Suppressor macrophage (primary cell): ENCODE results near the gene NIM1K.
"Not testable (repeated sequence)": the region's sequence is repeated elsewhere in the genome, so short reads cannot be mapped to it uniquely, and the experiment has no call there.

Experiments used
- DNase-seq, 4 experiments: peaks; one replicate each; pipeline ENCODE4 v3.0.0-alpha.2; 2020 to 2022

Gene NIM1K

DNA sequence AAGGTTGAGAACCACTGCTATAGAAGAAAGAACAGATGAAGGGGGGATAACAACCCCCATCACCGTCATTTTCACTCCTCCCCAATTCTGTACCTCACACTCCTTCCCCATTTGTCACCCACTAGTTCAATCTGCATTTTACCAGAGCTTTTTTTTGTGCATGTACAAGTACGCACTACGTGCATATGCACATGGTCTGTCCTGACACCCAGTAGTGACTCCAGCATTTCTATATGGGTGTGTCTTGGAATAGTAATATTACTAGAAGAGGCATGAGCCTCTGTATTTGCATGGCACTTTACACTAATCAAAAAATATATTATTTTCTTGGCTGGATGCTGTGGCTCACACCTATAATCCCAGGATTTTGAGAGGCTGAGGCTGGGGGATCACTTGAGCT, 38.7 kb downstream of the NIM1K start:
- DNase-seq: no peak

DNA sequence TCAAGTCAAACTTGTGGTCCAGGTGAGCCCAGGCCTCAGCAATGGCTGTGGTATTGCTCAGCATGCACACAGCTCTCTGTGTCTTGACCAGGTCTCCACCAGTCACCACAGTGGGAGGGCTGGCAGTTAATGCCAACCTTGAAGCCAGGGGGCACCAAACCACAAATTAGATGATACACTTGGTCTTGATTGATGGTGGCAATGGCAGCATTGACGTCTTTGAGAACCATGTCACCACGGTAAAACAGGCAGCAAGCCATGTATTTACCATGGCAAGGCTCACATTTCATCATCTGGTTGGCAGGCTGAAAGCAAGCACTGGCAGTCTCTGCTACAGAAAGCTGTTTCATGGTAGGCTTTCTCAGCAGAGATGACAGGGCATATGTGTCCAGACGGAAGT, 40.0 kb downstream of the NIM1K start:
- peak; percentile 9 to 27 (median 18) for DNase-seq

DNA sequence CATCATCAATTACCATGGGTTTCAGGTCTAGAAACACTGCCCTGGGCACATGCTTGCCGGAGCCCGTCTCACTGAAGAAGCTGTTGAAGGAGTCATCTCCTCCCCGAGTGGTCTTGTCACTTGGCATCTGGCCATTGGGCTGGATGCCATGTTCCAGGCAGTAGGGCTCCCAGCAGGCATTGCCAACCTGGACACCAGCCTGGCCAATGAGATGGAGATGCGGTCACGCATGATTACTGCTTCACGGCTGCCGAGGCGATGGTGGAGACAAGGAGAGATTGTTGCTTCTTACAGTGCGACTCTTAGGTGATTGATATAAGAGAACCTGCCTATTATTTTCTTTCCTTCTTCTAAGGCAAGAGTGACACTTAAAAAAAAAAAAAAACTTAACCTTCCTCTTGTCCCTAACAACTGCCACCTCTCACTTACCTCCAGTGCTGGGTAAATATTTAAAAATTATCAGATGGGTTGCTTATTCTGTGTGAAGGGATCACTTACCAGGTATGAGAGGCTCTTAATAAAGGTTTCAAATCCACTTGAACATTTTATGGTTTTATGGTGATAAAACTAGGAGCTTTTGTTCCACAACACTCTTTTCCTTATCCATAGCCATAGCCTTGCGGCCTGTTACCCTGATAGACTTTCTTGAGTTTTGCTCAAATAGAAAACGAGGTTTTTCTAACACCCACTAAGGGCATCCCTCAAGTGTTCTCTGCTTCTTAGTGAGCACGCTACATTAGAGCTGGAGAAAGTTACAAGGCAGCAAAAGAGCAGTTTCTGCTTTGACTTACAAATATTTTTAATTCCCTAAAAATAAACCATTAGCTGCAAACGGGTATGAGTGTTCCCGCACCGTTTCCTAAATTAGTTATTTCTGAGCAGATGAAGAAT, 41.2 kb downstream of the NIM1K start:
- no peak for DNase-seq

DNA sequence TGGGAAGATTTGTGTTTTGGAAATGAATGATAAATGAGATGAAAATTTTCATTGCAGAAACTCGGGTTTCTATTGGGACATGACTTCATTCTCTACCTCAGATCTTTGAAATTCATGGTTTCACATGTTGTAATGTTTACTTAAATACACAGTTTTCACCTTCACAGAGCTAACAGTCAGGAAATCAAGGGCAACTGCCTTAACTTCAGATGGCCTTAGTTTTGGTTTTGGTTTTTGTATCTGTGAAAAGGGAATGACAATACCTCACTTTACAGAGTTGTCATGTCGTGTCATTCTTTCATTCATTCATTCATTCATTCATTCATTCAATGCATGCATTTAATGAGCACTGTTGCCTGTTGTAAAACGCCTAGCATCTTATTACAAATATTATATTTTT, 41.9 kb downstream of the NIM1K start:
- DNase-seq: no peak

DNA sequence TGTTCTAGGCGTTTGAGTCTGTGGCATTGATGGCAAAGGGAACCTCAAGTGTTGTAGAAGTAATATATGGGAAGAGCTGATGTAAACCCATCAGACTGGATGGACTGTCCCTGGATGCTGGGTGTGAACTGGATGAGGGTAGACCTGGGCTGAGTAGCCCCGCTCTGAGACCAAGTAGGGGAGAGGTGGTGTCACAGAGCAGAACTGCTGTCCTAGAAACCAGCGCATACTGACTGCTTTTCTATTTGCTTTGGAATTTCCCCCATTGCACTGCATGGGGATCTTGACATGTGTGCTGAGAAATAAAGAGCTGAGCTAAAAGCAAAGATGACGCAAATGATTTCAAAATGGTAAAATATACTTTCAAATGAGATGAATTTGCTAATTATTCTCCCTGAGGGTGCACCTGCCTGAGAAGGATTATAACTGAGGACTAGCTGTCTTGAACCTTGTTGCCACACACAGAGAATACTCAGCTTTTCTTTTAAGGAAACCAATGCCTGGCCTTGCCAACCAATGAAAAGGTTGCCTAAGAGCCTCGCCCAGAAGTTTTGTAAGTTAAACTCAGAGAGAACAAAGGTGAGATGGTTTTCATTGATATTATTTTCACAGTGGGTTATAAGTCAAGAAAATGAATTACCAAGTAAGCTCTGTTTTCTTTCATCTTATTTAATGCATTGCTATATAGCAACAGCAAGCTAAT, 44.8 kb downstream of the NIM1K start:
- no peak for DNase-seq

DNA sequence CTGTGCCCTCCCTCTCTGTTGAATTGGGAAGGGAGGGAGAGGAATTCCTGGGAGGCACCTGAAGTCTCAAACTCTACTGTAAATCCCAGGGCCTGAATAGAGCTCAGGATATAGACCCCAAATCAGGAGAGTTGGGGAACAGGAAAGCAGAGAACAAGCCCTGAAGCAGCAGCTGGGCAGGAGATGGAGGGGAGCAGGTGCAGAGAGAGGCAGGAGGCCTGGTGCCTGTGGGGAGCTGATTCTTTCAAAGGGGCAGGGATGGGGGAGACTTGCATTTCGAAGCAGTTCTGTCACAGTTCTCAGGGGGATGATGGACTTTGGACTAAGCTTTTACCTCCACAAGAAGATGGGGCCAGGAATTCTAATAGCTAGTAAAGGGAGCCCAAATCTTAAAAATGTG, 50.2 kb downstream of the NIM1K start:
- DNase-seq: no peak

DNA sequence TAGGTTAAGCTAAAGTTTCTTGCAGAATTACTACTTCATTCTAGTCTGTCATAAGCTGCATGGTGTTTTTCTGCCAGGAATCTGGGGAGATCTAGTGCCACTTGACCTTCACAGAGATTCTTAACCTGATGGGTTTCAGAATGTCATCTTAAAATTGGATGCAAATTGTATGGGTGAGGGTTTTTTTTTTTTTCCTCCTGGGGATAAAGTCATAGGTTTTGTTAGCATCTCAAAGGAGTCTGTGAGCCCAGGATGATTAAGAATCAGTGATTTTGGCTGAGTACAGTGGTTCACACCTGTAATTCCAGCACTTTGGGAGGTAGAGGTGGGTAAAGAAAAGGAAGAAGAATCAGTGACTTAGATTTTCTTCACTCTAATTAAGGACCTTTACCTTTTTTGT, 51.2 kb downstream of the NIM1K start:
- no peak for DNase-seq

DNA sequence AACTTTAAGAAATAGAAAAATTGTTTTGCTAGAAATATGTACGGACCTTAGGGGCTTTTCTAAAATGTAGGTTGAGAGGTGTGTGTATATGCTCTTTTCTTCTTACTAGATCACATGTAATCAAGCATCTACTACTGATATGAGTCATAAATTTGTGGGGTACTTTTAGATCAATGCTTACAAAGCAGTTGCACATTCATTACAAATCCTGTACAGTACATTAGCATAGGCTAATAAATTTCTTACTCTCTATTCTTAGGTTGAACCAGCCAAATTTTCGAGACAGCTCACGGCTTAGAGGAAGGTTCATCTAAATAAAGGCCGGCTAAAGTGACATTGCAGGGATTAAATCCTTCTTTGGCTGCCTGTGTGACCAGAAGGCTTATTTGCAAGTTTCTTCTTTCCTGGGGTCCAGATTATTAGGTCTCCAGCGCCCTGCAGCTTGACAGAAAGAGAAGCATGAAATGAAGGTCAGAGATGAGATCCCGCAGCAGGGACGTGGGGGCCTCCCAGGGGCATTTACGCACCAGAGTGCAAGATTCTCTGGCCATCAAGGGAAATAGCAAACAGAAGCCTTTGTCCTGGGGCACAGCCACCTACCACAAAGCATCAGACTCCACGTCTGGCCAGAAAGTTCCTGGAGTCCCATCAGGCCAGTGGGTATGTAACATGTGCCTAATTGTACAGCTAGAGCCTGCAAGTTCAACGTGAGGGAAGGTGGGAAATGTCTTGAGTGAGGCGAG, 53.0 kb downstream of the NIM1K start:
- DNase-seq: no peak

DNA sequence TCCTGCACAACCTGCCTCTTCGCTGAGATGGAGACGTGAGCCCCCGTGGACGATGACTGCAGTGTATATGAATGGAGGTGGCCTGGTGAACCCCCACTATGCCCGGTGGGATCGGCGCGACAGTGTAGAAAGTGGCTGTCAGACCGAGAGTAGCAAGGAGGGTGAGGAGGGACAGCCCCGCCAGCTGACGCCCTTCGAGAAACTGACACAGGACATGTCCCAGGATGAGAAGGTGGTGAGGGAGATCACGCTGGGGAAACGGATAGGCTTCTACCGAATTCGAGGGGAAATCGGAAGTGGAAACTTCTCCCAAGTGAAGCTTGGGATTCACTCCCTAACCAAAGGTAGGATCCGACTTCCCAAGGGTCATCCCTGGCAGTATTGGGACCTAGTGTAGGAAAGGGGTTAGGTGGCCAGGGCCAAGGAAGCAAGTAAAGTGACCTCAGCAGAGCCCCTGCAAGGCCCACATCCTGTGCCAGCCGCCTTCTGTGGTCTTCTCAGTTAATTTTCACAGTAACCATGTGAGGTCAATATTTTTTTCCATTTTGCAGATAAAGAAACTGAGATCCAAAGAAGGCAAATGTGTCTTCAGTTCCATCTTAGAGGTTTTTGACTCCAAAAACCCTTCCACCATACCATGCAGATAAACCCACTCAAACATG, 53.8 kb downstream of the NIM1K start:
- DNase-seq: no peak

DNA sequence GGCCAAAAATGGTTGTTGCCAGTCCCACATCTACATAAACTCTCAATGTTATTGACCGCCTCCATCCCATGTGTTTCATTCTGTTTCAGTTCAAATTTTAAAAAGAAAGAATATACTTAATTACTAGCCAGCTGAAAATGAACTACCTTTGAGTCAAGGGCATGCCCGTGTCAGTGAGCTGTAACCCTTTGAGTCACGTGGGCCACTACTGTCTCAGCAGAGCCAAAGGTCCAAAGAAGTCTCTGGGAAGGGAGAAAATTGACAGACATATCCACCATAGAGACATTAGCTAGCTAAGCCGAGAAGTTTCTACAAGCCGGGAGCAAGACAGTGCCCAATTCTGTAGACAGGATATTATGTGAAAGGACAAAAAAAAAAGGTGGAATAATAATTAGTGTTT, 59.7 kb downstream of the NIM1K start:
- DNase-seq: no peak

DNA sequence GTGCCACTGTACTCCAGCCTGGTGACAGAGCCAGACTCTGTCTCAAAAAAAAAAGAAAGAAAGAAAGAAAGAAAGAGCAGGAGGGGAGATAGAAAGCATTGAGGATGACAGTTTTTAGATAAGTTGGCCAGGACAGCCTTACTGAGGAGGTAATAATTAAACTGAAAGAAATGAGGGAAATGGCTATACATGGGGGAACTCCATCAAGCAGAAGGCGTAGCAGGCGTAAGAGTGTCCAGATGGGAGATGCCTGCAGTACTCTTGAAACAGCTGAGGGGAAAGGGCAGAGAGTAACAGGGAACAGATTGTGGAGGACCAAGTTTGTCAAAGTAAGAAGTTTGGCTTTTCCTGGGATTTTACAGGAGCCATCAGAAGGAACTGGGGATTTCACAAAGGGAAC, 63.7 kb downstream of the NIM1K start:
- DNase-seq: no peak

DNA sequence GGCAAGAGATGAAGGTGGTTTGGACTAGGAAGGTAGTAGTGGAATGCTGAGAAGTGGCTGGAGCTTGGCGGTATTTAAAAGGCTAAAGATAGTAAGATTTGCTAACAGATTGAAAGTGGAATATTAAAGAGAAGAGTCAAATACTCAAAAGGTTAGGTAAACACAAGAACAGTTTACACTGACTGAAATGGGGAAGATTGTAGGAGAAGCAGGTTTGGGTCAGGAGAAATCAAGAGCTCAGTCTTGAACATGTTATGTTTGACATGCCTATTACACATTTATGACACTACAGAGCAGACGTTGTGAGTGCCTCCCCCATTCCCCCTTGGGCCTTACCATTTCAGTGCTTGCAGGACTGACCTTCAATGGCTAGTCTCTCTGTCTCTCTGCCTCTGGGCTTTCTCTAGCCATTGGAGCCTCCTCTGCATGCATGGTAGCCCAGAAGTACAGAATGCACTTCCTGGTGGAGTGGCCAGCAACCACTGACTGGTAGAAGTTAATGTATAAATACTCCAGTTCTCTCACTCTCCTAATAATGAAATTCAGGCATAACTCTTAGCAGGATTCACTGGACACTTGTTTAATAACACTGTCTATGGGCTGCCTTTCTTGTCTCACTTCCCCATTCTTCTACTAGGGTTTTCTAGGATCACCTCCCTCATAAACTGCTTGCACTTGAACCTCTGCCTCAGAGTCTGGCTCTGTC, 64.4 kb downstream of the NIM1K start:
- no peak for DNase-seq

DNA sequence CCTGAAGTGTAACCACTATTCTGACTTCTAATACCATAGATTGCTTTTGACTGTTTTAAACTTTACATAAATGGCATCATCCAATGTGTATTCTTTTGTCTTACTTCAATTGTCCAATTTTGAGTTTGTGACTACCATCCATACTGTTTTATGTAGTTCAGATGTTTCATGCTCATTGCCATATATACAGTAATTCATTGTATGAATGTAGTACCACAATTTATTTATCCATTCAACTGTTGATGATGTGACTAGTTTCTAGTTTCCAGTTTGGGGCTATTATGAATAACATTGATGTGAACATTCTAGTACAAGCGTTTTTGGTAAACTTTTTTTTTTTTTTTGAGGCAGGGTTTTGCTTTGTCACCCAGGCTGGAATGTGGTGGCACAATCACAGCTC, 66.1 kb downstream of the NIM1K start:
- DNase-seq: no peak

DNA sequence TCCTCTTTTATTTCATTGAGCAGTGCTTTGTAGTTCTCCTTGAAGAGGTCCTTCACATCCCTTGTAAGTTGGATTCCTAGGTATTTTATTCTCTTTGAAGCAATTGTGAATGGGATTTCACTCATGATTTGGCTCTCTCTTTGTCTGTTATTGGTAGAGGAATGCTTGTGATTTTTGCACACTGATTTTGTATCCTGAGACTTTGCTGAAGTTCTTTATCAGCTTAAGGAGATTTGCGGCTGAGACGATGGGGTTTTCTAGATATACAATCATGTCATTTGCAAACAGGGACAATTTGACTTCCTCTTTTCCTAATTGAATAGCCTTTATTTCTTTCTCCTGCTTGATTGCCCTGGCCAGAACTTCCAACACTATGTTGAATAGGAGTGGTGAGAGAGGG, 70.2 kb downstream of the NIM1K start:
- DNase-seq: not testable (repeated sequence)

DNA sequence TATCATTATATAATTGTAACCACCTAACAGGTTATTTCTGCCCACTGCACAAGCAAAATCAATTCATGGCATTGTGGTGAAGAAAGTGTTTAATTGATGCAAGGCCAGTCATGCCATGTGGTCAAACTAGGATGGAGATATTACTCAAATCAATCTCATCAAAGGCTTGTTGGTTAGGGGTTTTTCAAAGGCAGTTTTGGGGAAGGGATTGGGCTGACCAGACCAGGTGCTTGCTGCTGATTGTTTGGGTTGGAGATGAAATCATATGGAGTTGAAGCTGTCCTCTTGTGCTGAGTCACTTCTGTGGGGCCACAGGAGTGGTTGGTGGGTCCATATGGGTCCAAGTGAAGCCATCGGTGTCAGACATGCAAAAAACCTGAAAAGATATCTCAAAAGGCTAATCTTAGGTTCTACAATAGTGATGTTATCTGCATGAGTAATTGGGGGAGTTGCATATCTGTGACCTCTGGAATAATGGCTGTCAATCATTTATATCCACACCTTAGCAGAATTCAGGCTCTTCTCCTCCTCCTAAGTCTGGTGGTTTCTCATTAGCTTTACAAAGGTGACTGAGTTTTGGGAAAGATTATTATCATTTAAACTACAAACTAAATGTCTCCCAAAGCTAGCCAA, 76.3 kb downstream of the NIM1K start:
- no peak for DNase-seq

DNA sequence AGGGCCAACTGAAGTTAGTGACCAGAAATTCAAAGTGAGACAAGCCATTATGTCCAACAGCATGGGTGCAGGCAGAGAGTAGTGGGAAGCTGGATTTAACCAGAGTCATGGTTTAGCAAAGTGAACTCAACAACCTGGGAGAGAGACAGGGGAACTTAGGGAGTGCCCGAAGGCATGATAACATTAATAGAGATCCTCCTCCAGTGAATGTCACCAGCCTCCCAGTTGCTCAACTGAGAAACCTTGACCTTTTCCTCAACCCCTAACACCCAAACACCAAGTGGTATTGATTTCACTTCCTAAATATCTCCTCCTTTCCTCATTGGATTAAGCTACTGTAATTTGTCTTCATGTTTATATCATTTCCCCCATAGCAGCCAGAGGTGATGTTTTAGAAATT, 78.6 kb downstream of the NIM1K start:
- DNase-seq: peak; percentile 28 to 71 (median 56)

DNA sequence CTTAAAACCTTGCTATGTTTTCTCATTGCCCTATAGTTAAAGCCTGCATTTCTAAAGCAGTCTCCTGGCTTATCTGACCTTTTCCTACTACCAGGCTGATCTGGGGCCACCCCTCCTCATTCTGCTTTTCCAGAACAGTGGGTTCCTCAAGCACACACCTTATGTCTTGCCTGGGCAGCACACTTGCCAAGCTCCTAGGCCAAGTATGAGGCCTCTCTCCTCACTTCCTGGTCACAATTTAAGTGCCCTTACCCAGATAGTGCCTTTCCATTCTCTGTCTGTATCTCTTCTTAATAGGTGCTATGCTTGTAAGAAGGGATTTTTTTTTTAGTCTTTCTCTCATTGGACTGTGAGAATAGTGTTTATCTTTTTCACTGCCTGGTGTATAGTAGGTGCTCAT, 81.5 kb downstream of the NIM1K start:
- DNase-seq: no peak

DNA sequence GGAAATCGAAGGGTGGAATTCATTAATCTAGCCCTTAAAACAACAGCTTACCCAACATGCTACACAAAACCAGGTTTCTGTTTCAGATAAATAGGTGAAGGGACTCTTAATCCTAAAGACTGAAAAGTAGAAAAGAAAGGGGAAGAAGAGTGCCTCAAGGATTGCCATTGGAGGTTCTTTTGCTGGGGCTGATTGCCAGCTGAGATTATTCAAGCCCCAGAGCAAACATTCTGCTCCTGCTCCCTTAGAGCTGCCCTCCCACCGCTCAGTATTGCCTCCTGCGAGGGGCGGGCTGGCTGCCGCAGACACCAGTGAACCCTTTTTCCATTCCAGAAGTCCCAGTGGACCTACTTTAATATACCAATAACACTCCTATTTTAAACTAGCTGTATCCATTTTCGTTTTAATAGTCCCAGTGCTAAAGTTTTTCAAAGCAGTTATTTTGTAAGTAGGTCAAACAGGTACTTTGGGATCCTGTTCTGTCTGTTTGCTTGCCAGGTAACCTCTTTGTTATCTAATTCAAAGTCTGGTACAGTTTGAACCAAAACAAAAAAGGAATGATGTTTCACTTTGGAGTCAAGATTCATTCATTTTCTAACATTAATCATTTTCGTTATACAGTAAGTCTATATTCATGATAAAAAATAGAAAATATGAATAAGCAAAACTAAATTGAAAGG, 82.5 kb downstream of the NIM1K start:
- DNase-seq: no peak

DNA sequence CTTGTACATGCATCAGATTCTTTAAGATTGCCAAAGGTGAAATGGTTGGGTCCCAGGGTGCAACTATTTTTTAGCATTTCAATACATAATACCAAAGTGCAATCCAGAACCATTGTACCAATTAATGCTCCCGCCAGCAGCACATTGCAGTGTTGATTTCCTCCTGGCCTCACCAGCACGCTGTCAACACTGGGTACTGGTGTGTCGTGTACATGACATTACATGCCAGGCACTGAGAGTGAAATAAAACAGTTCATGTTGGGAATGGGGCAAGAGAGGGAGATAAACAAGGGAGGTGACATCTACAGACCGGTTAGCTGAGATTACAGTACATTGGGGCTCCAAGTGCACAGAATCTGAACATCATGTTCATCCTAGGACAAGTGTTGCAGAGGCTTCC, 83.4 kb downstream of the NIM1K start:
- no peak for DNase-seq

DNA sequence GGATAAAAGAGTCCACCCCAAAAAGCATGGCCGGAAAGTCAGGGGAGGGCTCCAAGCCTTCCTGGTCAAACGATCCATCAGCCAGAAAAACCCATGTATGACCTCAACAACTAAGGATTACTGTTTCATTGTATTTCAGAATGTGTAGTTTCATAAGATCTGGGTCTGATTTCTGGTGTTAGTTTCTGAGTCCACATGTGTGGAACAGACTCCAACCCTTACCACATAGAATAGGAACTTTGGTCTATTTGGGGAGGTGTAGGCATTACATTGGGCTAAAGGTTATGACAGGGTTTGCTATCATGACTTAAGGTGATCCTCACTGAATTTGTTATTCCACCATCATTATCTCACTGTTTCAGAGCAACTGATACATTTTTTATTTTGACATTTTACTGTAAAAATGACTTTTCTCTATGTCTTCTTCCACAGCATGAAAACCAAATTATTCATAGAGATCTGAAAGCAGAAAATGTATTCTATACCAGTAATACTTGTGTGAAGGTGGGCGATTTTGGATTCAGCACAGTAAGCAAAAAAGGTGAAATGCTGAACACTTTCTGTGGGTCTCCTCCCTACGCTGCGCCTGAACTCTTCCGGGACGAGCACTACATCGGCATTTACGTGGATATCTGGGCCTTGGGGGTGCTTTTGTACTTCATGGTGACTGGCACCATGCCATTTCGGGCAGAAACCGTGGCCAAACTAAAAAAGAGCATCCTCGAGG, 87.7 kb downstream of the NIM1K start:
- no peak for DNase-seq
